IMR-90 (cell line): ENCODE data around the gene MPP7. TPM values are rescaled to one million over a fixed set of nuclear protein-coding genes. Genes with fewer than 3 reads are reported as not detected.

Source experiments
- ATAC-seq: fragments of 200-7000 bp; cut with Tn5 transposase; 2 replicates; pipeline ENCODE4 v1.9.1; 2020; ENCODE audit warnings: low read depth, mild to moderate bottlenecking, moderate library complexity
- BruUV-seq: library from RNA; stranded (reverse); fragments of 400-500 nt; replicated peaks from 2 replicates; lab custom pipeline; 2021; lab: Mats Ljungman, UMichigan
- CTCF ChIA-PET: fragments of 300-600 bp; formaldehyde crosslinking; extraction: SDS; loops from one replicate; lab custom pipeline; 2021; ENCODE audit warnings: antibody characterized with exemption; lab: Yijun Ruan, JAX
- POLR2A ChIA-PET: fragments of 300-600 bp; sonication (Branson Sonifier 250); formaldehyde crosslinking; loops from one replicate; lab custom pipeline; 2022; ENCODE audit warnings: antibody characterized with exemption; ENCODE audit not compliant: unreplicated experiment; lab: Charles Lee
- DNase-seq: peaks from one replicate; pipeline ENCODE4 v3.0.0; 2013
- H2AFZ ChIP-seq: replicated peaks from 2 replicates; pipeline ENCODE3; 2013; ENCODE audit warnings: low read length, mild to moderate bottlenecking; ENCODE audit not compliant: poor library complexity
- H2AK5ac ChIP-seq: 2 replicates; pipeline ENCODE4 v1.6.1; 2013; ENCODE audit warnings: low read depth, low read length, inconsistent platforms
- H2AK9ac ChIP-seq: replicated peaks from 2 replicates; pipeline ENCODE3; 2013; ENCODE audit warnings: mild to moderate bottlenecking, low read depth, low read length, moderate library complexity; ENCODE audit not compliant: poor library complexity
- H2BK120ac ChIP-seq: 2 replicates; pipeline ENCODE4 v1.6.1; 2013; ENCODE audit warnings: low read depth, low read length, inconsistent platforms
- H2BK15ac ChIP-seq: 3 replicates; pipeline ENCODE4 v1.6.1; 2013; ENCODE audit warnings: low read depth, low read length, inconsistent platforms
- H2BK20ac ChIP-seq: 2 replicates; pipeline ENCODE4 v1.6.1; 2013; ENCODE audit warnings: low read depth, mild to moderate bottlenecking, inconsistent platforms, low read length, moderate library complexity
- H2BK5ac ChIP-seq: 2 replicates; pipeline ENCODE4 v1.6.1; 2013; ENCODE audit warnings: mild to moderate bottlenecking, low read depth, low read length, inconsistent platforms; ENCODE audit not compliant: poor library complexity, severe bottlenecking
- H3K14ac ChIP-seq: replicated peaks from 2 replicates; pipeline ENCODE4 v1.6.1; 2013; ENCODE audit warnings: low read depth, low read length, inconsistent platforms
- H3K18ac ChIP-seq: 2 replicates; pipeline ENCODE4 v1.6.1; 2013; ENCODE audit warnings: low read depth, low read length, control low read depth
- H3K23ac ChIP-seq: 2 replicates; pipeline ENCODE4 v1.6.1; 2013; ENCODE audit warnings: low read depth, low read length, inconsistent platforms
- H3K27ac ChIP-seq: 2 replicates; pipeline ENCODE4 v1.5.1; 2013; ENCODE audit warnings: mild to moderate bottlenecking, control low read depth, low read length; ENCODE audit not compliant: insufficient read depth
- H3K27me3 ChIP-seq: 2 replicates; pipeline ENCODE4 v1.6.1; 2013; ENCODE audit warnings: low read length; ENCODE audit not compliant: control insufficient read depth, insufficient read depth
- H3K36me3 ChIP-seq: 2 replicates; pipeline ENCODE4 v1.6.1; 2013; ENCODE audit warnings: low read length, mixed read lengths; ENCODE audit not compliant: control insufficient read depth, insufficient read depth
- H3K4ac ChIP-seq: 2 replicates; pipeline ENCODE4 v1.6.1; 2013; ENCODE audit warnings: low read depth, low read length, inconsistent platforms
- H3K4me1 ChIP-seq: 2 replicates; pipeline ENCODE4 v1.6.1; 2013; ENCODE audit warnings: low read length, mixed read lengths; ENCODE audit not compliant: control insufficient read depth, insufficient read depth
- H3K4me2 ChIP-seq: 2 replicates; pipeline ENCODE4 v1.6.1; 2013; ENCODE audit warnings: low read depth, mild to moderate bottlenecking, control low read depth, low read length, moderate library complexity
- H3K4me3 ChIP-seq: 2 replicates; pipeline ENCODE4 v1.5.1; 2013; ENCODE audit warnings: low read depth, mild to moderate bottlenecking, control low read depth, low read length, moderate library complexity; ENCODE audit not compliant: insufficient read depth
- H3K56ac ChIP-seq: 2 replicates; pipeline ENCODE4 v1.6.1; 2013; ENCODE audit warnings: low read length, inconsistent platforms; ENCODE audit not compliant: insufficient read depth; ENCODE audit errors: extremely low read depth
- H3K79me1 ChIP-seq, 2 experiments: 2 replicates each; pipeline ENCODE4 v1.6.1; 2013; ENCODE audit warnings: low read length in 2 of 2, inconsistent platforms in 1 of 2, low read depth in 1 of 2
- H3K9ac ChIP-seq: 2 replicates; pipeline ENCODE4 v1.6.1; 2013; ENCODE audit warnings: low read depth, low read length, control low read depth
- H3K9me1 ChIP-seq: 2 replicates; pipeline ENCODE4 v1.6.1; 2013; ENCODE audit warnings: low read length, inconsistent platforms; ENCODE audit not compliant: insufficient read depth
- H3K9me3 ChIP-seq: 2 replicates; pipeline ENCODE4 v1.6.1; 2013; ENCODE audit warnings: low read length; ENCODE audit not compliant: control insufficient read depth, insufficient read depth
- H4K20me1 ChIP-seq: 2 replicates; pipeline ENCODE4 v1.6.1; 2013; ENCODE audit warnings: low read length, inconsistent platforms; ENCODE audit not compliant: insufficient read depth
- H4K5ac ChIP-seq: 2 replicates; pipeline ENCODE4 v1.6.1; 2013; ENCODE audit warnings: mild to moderate bottlenecking, low read depth, low read length, control low read depth
- H4K8ac ChIP-seq, 2 experiments: 2 replicates each; pipeline ENCODE4 v1.6.1; 2013; ENCODE audit warnings: low read depth in 2 of 2, low read length in 2 of 2, control low read depth in 1 of 2, inconsistent platforms in 1 of 2
- H4K91ac ChIP-seq: 2 replicates; pipeline ENCODE4 v1.6.1; 2013; ENCODE audit warnings: low read depth, low read length, inconsistent platforms; ENCODE audit not compliant: insufficient read depth
- BHLHE40 ChIP-seq: fragments of 150-350 bp; IDR thresholded peaks from 2 replicates; pipeline ENCODE4 v1.6.1; 2016; ENCODE audit warnings: mild to moderate bottlenecking, low read depth, low read length
- CHD1 ChIP-seq: IDR thresholded peaks from 2 replicates; pipeline ENCODE4 v1.6.1; 2012; ENCODE audit warnings: low read depth, low read length, improper control_type of control experiment
- CTCF ChIP-seq: conservative IDR thresholded peaks from 2 replicates; pipeline ENCODE4 v1.5.1; 2012; ENCODE audit warnings: mild to moderate bottlenecking, low read depth, low read length, improper control_type of control experiment
- FOS ChIP-seq: fragments of 150-350 bp; IDR thresholded peaks from 2 replicates; pipeline ENCODE4 v1.6.1; 2016; ENCODE audit warnings: low read depth, low read length
- MAFK ChIP-seq: IDR thresholded peaks from 2 replicates; pipeline ENCODE4 v1.6.1; 2012; ENCODE audit warnings: low read depth, low read length, improper control_type of control experiment
- MAZ ChIP-seq: IDR thresholded peaks from 2 replicates; pipeline ENCODE4 v1.6.1; 2012; ENCODE audit warnings: low read depth, mild to moderate bottlenecking, low read length, improper control_type of control experiment, moderate library complexity, borderline replicate concordance
- NFE2L2 ChIP-seq: fragments of 150-350 bp; IDR thresholded peaks from 2 replicates; pipeline ENCODE4 v1.6.1; 2016; ENCODE audit warnings: low read depth, mild to moderate bottlenecking, low read length
- POLR2A ChIP-seq: IDR thresholded peaks from 2 replicates; pipeline ENCODE4 v1.6.1; 2012; ENCODE audit warnings: mild to moderate bottlenecking, low read depth, low read length
- RAD21 ChIP-seq: IDR thresholded peaks from 2 replicates; pipeline ENCODE4 v1.6.1; 2012; ENCODE audit warnings: low read length, improper control_type of control experiment
- USF2 ChIP-seq: fragments of 150-350 bp; IDR thresholded peaks from 2 replicates; pipeline ENCODE4 v1.6.1; 2017; ENCODE audit warnings: mild to moderate bottlenecking, antibody characterized with exemption, low read length, low read depth
- WGBS, 2 experiments: methylation state at CpG; one replicate each; pipeline versions ENCODE4 v1.1.5 to v1.1.7; 2013; ENCODE audit warnings: missing lambda C conversion rate in 2 of 2; ENCODE audit not compliant: insufficient read length in 1 of 2; ENCODE audit errors: extremely low coverage in 2 of 2; 5-methylcytosine and 5-hydroxymethylcytosine counted together
- dilution Hi-C: fragments of 300-500 bp; cut with HindIII; formaldehyde crosslinking; loops from one replicate; pipeline ENCODE4 v1.14.3; 2018; ENCODE audit warnings: low sequenced_read_pairs; ENCODE audit not compliant: unreplicated experiment
- in situ Hi-C: fragments of 300-500 bp; cut with MboI; formaldehyde crosslinking; loops from 3 replicates; pipeline ENCODE4 v1.14.3; 2019; ENCODE audit warnings: low sequenced_read_pairs, inconsistent platforms, mixed read lengths
- intact Hi-C: fragments of 100-400 bp; cut with micrococcal nuclease; formaldehyde crosslinking; loops from 2 replicates; pipeline ENCODE4 v1.10.0; 2022
- polyA plus RNA-seq, 3 experiments: library from polyadenylated mRNA; depleted of rRNA; stranded (reverse); fragments of >200 nt; gene quantifications; 2 replicates each; pipeline ENCODE4 v1.2.3, GENCODE V29; 2012; ENCODE audit warnings: low replicate concordance in 1 of 3
- total RNA-seq: library from RNA; depleted of rRNA; stranded (reverse); fragments of >200 nt; gene quantifications from 2 replicates; pipeline ENCODE4 v1.2.3, GENCODE V29; 2012

The MPP7 gene
- total and polyA plus RNA-seq, 2 of the 4 experiments (the other 2 are of a cell fraction) = 0.39 to 1.4 TPM

GRCh38 chr10:28343252-28343651 is 40.4 kb upstream of the MPP7 start:
- H3K9me3 ChIP-seq = peaks cover 4% of the 10 kb centered on the region
- H4K5ac ChIP-seq = no peak overlapping the region
- in situ Hi-C loops = no loop called here
- intact Hi-C loops = no loop called here
- no peaks in the 10 kb centered on the region for H4K20me1 ChIP-seq
- H3K4me3 ChIP-seq = no peak overlapping the region
- no peak overlapping the region for H3K27ac ChIP-seq
- DNase-seq = no peak
- H4K91ac ChIP-seq = no peak overlapping the region
- H2BK15ac ChIP-seq = no peak overlapping the region
- no peak overlapping the region for H2AK5ac ChIP-seq
- no peak overlapping the region for H2AK9ac ChIP-seq
- no peaks in the 10 kb centered on the region for H3K4me1 ChIP-seq
- no peaks in the 10 kb centered on the region for H3K36me3 ChIP-seq
- ATAC-seq = no peak
- WGBS, 2 experiments = no CpG with 5 or more reads among the region's 2 CpGs
- no peak overlapping the region for H3K56ac ChIP-seq
- H3K4me2 ChIP-seq = no peak overlapping the region
- H3K79me1 ChIP-seq = no peaks in the 10 kb centered on the region
- ChIA-PET POLR2A (no interaction called here), CTCF (no interaction called here)
- no peak overlapping the region for H3K14ac ChIP-seq
- H2BK120ac ChIP-seq = no peak overlapping the region
- TF ChIP-seq BHLHE40 = no peak
- TF ChIP-seq CTCF = no peak
- no peak for TF ChIP-seq NFE2L2
- TF ChIP-seq FOS = no peak
- TF ChIP-seq MAFK = no peak
- TF ChIP-seq POLR2A = no peak
- TF ChIP-seq MAZ = no peak
- no peak for TF ChIP-seq CHD1
- TF ChIP-seq USF2 = no peak
- no peak for TF ChIP-seq RAD21
- H2BK20ac ChIP-seq = no peak overlapping the region
- H3K27me3 ChIP-seq = peaks cover 10% of the 10 kb centered on the region
- H3K4ac ChIP-seq = no peak overlapping the region
- H3K9me1 ChIP-seq = no peaks in the 10 kb centered on the region
- no peak overlapping the region for H2AFZ ChIP-seq
- H3K23ac ChIP-seq = no peak overlapping the region
- dilution Hi-C loops = no loop called here
- H4K8ac ChIP-seq = no peak overlapping the region
- H2BK5ac ChIP-seq = no peak overlapping the region
- BruUV-seq = no TSS peak
- H3K18ac ChIP-seq = no peak overlapping the region
- no peak overlapping the region for H3K9ac ChIP-seq
